Fibroblast of lung (primary cell): ENCODE measurements around the gene HDAC4. TPM values are rescaled to one million over a fixed set of nuclear protein-coding genes. Genes with fewer than 3 reads are reported as not detected.

Source experiments
- DNase-seq, 2 donors: peaks; one replicate each; pipeline versions ENCODE4 v3.0.0 to v3.0.0-alpha.2; 2010; ENCODE audit warnings: low read depth in 2 of 2
- H2AFZ ChIP-seq: 2 replicates; pipeline ENCODE4 v1.5.1; 2012; ENCODE audit warnings: low read length, control low read depth, inconsistent platforms
- H3K27ac ChIP-seq: 2 replicates; pipeline ENCODE4 v1.5.1; 2011; ENCODE audit warnings: low read length, control low read depth; ENCODE audit not compliant: insufficient read depth
- H3K27me3 ChIP-seq: 2 replicates; pipeline ENCODE4 v1.5.1; 2011; ENCODE audit warnings: mild to moderate bottlenecking, low read length; ENCODE audit not compliant: control insufficient read depth, insufficient read depth
- H3K36me3 ChIP-seq: 2 replicates; pipeline ENCODE4 v1.5.1; 2011; ENCODE audit warnings: low read length; ENCODE audit not compliant: control insufficient read depth, insufficient read depth
- H3K4me1 ChIP-seq: 2 replicates; pipeline ENCODE4 v1.5.1; 2011; ENCODE audit warnings: low read length; ENCODE audit not compliant: control insufficient read depth, insufficient read depth; ENCODE audit errors: extremely low read depth
- H3K4me2 ChIP-seq: 2 replicates; pipeline ENCODE4 v1.5.1; 2011; ENCODE audit warnings: low read length, control low read depth; ENCODE audit not compliant: insufficient read depth; ENCODE audit errors: extremely low read depth
- H3K4me3 ChIP-seq, 4 experiments: fragments of 200-600 bp in 1 of 4; sonication (generic) in 1 of 4; replicated peaks in 1 of 4; 2 replicates each; pipeline ENCODE4 v1.5.1; 2011 to 2016; ENCODE audit warnings: low read length in 4 of 4, low read depth in 3 of 4, mild to moderate bottlenecking in 3 of 4, control low read depth in 2 of 4, inconsistent platforms in 1 of 4, mixed read lengths in 1 of 4; ENCODE audit not compliant: insufficient read depth in 1 of 4; ENCODE audit errors: control extremely low read depth in 1 of 4
- H3K79me2 ChIP-seq: 2 replicates; pipeline ENCODE4 v1.5.1; 2012; ENCODE audit warnings: mild to moderate bottlenecking, low read length, inconsistent platforms; ENCODE audit not compliant: control insufficient read depth, insufficient read depth
- H3K9ac ChIP-seq: 2 replicates; pipeline ENCODE4 v1.5.1; 2011; ENCODE audit warnings: mild to moderate bottlenecking, low read length, control low read depth; ENCODE audit not compliant: insufficient read depth
- H3K9me3 ChIP-seq: 2 replicates; pipeline ENCODE4 v1.5.1; 2012; ENCODE audit warnings: low read depth, low read length; ENCODE audit not compliant: control insufficient read depth, insufficient read depth
- H4K20me1 ChIP-seq: 2 replicates; pipeline ENCODE4 v1.5.1; 2011; ENCODE audit warnings: low read length; ENCODE audit not compliant: control insufficient read depth, insufficient read depth; ENCODE audit errors: extremely low read depth
- CTCF ChIP-seq, 2 donors: IDR thresholded peaks in 1 of 2; conservative IDR thresholded peaks in 1 of 2; 1 replicate in 1 of 2; 2 replicates in 1 of 2; pipeline ENCODE4 v1.5.1; 2011 to 2012; ENCODE audit warnings: low read length in 2 of 2, control low read depth in 1 of 2, inconsistent platforms in 1 of 2, low read depth in 1 of 2, mild to moderate bottlenecking in 1 of 2
- EZH2 ChIP-seq: IDR thresholded peaks from 2 replicates; pipeline ENCODE4 v1.5.1; 2012; ENCODE audit warnings: low read length, control low read depth, mild to moderate bottlenecking; ENCODE audit errors: missing control alignments
- polyA plus RNA-seq, 2 donors: library from polyadenylated mRNA; depleted of rRNA in 1 of 2; stranded (reverse) in 1 of 2; unstranded in 1 of 2; fragments of >200 nt; gene quantifications; 2 replicates each; pipeline ENCODE4 v1.2.1, GENCODE V29; 2011 to 2012; ENCODE audit warnings: missing spikeins in 1 of 2
- total RNA-seq: library from RNA; depleted of rRNA; stranded (reverse); fragments of >200 nt; gene quantifications from 2 replicates; pipeline ENCODE4 v1.2.1, GENCODE V29; 2014

The HDAC4 gene
- total and polyA plus RNA-seq, 2 donors (not counting 1 experiment from before 2014, with no cell fraction given): 7.4 to 19.8 TPM

DNA sequence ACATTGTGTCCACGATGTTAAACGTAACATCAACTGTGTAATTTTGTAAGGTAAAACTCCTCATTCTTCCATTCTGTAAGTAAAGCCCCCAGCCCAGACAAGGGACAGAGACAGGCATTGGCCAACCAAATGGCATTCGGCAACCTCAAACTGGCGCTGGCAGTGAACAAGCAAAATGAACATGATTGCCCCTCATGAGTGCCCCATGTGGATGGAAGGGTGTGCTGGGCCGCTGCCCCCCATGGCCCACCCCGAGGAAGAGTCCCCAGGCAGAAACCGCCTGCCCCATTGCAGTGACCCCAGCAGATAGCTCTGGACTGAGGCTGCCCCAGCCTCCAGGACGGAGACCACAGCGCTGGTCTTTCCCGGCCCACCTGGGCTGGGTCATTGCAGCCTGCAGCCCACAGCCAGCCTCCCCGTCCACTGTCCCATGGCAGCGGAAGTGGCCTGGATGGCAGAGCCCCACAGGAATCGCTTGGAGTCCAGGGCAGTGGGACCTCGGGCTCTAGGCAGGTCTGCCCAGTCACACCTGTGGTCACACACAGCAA lies 220.2 kb downstream of the HDAC4 start:
- H3K4me3 ChIP-seq: no peak overlapping the region
- no peaks in the 10 kb centered on the region for H4K20me1 ChIP-seq
- no peaks in the 10 kb centered on the region for H3K4me1 ChIP-seq
- H3K27me3 ChIP-seq: no peaks in the 10 kb centered on the region
- H3K79me2 ChIP-seq: no peaks in the 10 kb centered on the region
- H3K9me3 ChIP-seq: no peaks in the 10 kb centered on the region
- no peaks in the 10 kb centered on the region for H3K36me3 ChIP-seq
- no peak overlapping the region for H3K4me2 ChIP-seq
- no peak overlapping the region for H2AFZ ChIP-seq
- H3K9ac ChIP-seq: no peak overlapping the region
- no peak for DNase-seq
- H3K27ac ChIP-seq: no peak overlapping the region
- TF ChIP-seq EZH2 (no peak), CTCF (conservative IDR thresholded peaks at IDR 0.05 in 1 of 2, IDR thresholded peaks at IDR 0.05 in 1 of 2; ENCODE audit: low read depth in 1 of 2, low read length in 2 of 2) (no peak)

DNA sequence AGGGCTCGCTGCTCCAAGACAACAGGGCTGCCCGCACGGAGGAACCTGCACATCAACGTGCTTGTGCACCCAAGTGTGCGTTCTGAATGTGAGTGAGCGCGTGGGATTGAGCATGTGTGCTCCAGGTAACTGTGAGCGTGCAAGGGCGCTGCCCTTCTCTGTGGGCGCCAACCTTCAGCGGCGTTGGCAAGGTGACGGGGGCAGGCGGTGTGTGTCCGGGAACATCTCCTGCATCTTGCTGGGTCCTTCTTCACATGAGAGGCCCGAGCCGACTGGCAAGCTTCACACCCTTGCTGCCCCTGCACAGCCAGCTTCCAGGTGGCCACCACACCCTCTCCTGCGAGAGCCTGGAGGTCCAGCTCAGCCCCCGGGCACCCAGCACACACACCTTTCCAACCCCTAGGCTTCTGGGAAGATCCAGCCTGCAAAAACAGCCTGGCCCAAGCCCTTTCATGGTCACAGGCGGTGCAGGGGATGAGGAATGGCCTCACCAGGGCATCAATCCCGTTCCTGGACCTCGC lies 220.9 kb downstream of the HDAC4 start:
- Histone ChIP-seq H4K20me1 (no peaks in the 10 kb centered on the region), H2AFZ (no peak overlapping the region), H3K36me3 (no peaks in the 10 kb centered on the region), H3K27me3 (no peaks in the 10 kb centered on the region), H3K27ac (no peak overlapping the region), H3K9me3 (no peaks in the 10 kb centered on the region), H3K9ac (no peak overlapping the region), H3K79me2 (no peaks in the 10 kb centered on the region), H3K4me2 (no peak overlapping the region), H3K4me1 (no peaks in the 10 kb centered on the region), H3K4me3 (no peak overlapping the region)
- TF ChIP-seq EZH2 (no peak), CTCF (conservative IDR thresholded peaks at IDR 0.05 in 1 of 2, IDR thresholded peaks at IDR 0.05 in 1 of 2; ENCODE audit: low read depth in 1 of 2, low read length in 2 of 2) (no peak)
- no peak for DNase-seq

DNA sequence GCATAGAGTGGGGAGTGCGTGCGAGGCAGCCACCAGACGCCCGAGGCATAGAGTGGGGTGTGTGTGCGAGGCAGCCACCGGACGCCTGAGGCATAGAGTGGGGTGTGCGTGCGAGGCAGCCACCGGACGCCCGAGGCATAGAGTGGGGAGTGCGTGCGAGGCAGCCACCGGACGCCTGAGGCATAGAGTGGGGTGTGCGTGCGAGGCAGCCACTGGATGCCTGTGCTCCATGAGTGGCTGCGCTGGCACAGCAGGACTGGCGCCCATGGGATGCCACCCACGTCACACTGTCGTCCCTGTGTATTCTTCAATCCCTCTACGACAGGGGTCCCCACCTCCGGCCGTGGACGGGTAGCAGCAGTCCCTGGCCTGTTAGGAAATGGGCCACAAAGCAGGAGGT lies 221.9 kb downstream of the HDAC4 start:
- Histone ChIP-seq H3K27ac (no peak overlapping the region), H3K36me3 (no peaks in the 10 kb centered on the region), H3K9me3 (no peaks in the 10 kb centered on the region), H4K20me1 (no peaks in the 10 kb centered on the region), H3K9ac (no peak overlapping the region), H2AFZ (no peak overlapping the region), H3K27me3 (no peaks in the 10 kb centered on the region), H3K4me2 (no peak overlapping the region), H3K79me2 (no peaks in the 10 kb centered on the region), H3K4me3 (no peak overlapping the region), H3K4me1 (no peaks in the 10 kb centered on the region)
- no peak for TF ChIP-seq EZH2
- no peak for TF ChIP-seq CTCF (conservative IDR thresholded peaks at IDR 0.05 in 1 of 2, IDR thresholded peaks at IDR 0.05 in 1 of 2; ENCODE audit: low read depth in 1 of 2, low read length in 2 of 2)
- DNase-seq: no peak
